Uterus (tissue), 4 donors: Measurements from ENCODE around the gene CTDSPL. TPM values are rescaled to one million over a fixed set of nuclear protein-coding genes. Genes with fewer than 3 reads are reported as not detected.

Experiments used
- DNase-seq, 2 donors: peaks; one replicate each; pipeline ENCODE4 v3.0.0-alpha.2; 2019 to 2020
- H3K27ac ChIP-seq, 2 donors: fragments of 200-600 bp; sonication (generic); 1 replicate in 1 of 2; 2 replicates in 1 of 2; pipeline ENCODE4 v1.5.1; 2016 to 2018
- H3K27me3 ChIP-seq, 2 donors: fragments of 200-600 bp; sonication (generic); one replicate each; pipeline ENCODE4 v1.5.1; 2018 to 2019; ENCODE audit warnings: control low read depth in 1 of 2
- H3K36me3 ChIP-seq, 2 donors: fragments of 200-600 bp; sonication (generic); one replicate each; pipeline ENCODE4 v1.5.1; 2019; ENCODE audit warnings: control low read depth in 1 of 2
- H3K4me1 ChIP-seq, 2 donors: fragments of 200-600 bp; sonication (generic); one replicate each; pipeline ENCODE4 v1.5.1; 2018 to 2019; ENCODE audit warnings: control low read depth in 1 of 2
- H3K4me3 ChIP-seq, 2 donors: fragments of 200-600 bp; sonication (generic); 1 replicate in 1 of 2; 2 replicates in 1 of 2; pipeline ENCODE4 v1.5.1; 2018 to 2019; ENCODE audit warnings: mild to moderate bottlenecking in 1 of 2
- H3K9me3 ChIP-seq, 2 donors: fragments of 200-600 bp; sonication (generic); one replicate each; pipeline ENCODE4 v1.5.1; 2019; ENCODE audit warnings: control low read depth in 1 of 2
- POLR2A ChIP-seq, 2 donors: fragments of 450-650 bp; IDR thresholded peaks; one replicate each; pipeline ENCODE4 v1.6.1; 2016; ENCODE audit warnings: antibody characterized with exemption in 2 of 2, mild to moderate bottlenecking in 1 of 2, moderate library complexity in 1 of 2
- intact Hi-C: fragments of 100-400 bp; cut with DNase I; formaldehyde crosslinking; loops from one replicate; pipeline ENCODE4 v1.15.1; 2023; ENCODE audit warnings: low total_unique reads
- total RNA-seq, 4 donors: library from RNA; depleted of rRNA in 3 of 4; stranded (reverse); fragments of >200 nt in 3 of 4; gene quantifications; one replicate each; pipeline versions ENCODE4 v1.1.0 to v1.2.4, GENCODE V29; 2014 to 2023
- TF ChIP-seq, protein P1 (sequence below), 4 experiments: fragments of 200-600 bp in 2 of 4; fragments of 450-650 bp in 2 of 4; sonication (generic) in 2 of 4; IDR thresholded peaks; one replicate each; pipeline ENCODE4 v1.5.1; 2016 to 2019; ENCODE audit warnings: antibody characterized with exemption in 4 of 4, mild to moderate bottlenecking in 2 of 4, moderate library complexity in 1 of 4
- donor health status: DM: yes; HTN: yes; CAD: no.

The CTDSPL gene
- total RNA-seq, 4 donors from 2014 or later = 6.4 to 55.9 (median 28.7) TPM

DNA sequence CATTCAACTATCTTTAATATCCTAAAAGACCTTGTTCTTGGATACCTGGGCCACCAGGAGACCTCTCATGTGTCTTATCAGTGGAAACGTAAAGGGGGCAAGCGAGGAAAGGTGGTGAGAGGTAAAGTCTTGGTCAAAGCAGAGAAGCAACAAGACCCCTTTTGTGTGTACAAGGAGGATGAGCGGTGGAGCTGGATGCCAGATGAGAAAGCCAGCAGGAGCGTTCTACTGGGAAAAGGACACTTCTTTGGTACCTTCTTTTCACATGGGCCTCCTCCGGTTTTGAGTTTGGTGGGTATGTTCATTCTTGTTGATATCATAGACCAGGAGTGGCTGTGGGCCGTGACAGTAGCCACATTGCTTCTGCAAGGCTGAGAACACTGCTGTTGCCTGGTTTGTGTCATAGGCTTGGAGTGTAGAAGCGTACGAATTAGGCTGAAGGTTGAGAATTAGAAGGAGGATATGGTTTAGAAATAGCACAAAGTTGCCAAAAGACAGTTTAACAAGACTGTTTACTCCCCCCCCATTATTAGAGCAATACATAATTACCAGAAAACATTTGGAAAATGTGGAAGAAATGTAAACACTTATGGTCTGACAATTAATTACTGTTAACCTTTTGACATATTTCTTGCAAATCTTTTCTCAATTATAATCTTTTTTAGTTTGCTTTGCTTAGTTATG, 82.1 kb downstream of the CTDSPL start:
- H3K4me3 ChIP-seq = no peak overlapping the region
- TF ChIP-seq, protein P1, sequence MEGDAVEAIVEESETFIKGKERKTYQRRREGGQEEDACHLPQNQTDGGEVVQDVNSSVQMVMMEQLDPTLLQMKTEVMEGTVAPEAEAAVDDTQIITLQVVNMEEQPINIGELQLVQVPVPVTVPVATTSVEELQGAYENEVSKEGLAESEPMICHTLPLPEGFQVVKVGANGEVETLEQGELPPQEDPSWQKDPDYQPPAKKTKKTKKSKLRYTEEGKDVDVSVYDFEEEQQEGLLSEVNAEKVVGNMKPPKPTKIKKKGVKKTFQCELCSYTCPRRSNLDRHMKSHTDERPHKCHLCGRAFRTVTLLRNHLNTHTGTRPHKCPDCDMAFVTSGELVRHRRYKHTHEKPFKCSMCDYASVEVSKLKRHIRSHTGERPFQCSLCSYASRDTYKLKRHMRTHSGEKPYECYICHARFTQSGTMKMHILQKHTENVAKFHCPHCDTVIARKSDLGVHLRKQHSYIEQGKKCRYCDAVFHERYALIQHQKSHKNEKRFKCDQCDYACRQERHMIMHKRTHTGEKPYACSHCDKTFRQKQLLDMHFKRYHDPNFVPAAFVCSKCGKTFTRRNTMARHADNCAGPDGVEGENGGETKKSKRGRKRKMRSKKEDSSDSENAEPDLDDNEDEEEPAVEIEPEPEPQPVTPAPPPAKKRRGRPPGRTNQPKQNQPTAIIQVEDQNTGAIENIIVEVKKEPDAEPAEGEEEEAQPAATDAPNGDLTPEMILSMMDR (IDR thresholded peaks at IDR 0.05) = no peak
- no peak for TF ChIP-seq POLR2A (IDR thresholded peaks at IDR 0.05)
- no peaks in the 10 kb centered on the region for H3K9me3 ChIP-seq
- no peaks in the 10 kb centered on the region for H3K27me3 ChIP-seq
- H3K36me3 ChIP-seq = no peaks in the 10 kb centered on the region
- intact Hi-C loops = no loop called here
- peak overlapping the region; percentile 67 to 78 for H3K27ac ChIP-seq
- DNase-seq = peak; percentile 29 to 53
- no peaks in the 10 kb centered on the region for H3K4me1 ChIP-seq

DNA sequence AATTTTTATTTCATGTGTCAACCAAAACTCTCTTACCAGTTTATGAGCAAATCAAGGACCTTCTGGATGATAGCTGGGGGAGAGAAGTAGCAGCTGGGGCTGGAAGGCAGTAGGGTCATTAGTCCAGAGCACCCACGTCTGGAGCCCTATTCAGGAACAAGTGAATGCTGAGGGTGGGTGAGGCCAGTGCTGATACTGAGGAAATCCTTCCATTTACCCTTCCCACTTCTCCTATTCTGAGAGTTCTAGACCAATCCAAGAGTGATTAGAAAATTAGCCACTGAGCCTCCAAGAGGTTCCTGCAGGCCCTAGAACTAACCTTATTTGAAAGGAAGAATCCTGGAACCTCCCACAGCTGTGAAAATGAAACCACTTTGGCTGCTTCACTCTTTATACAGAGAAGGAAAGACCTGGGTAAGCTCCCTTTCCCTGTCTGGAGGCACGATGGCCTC, 82.7 kb downstream of the CTDSPL start:
- Histone ChIP-seq H3K9me3 (no peaks in the 10 kb centered on the region), H3K27ac (peak overlapping the region; percentile 67 to 78), H3K36me3 (no peaks in the 10 kb centered on the region), H3K27me3 (no peaks in the 10 kb centered on the region), H3K4me3 (no peak overlapping the region), H3K4me1 (no peaks in the 10 kb centered on the region)
- no peak for DNase-seq
- intact Hi-C loops = no loop called here
- TF ChIP-seq, protein P1 (IDR thresholded peaks at IDR 0.05) = no peak
- TF ChIP-seq POLR2A (IDR thresholded peaks at IDR 0.05) = no peak

DNA sequence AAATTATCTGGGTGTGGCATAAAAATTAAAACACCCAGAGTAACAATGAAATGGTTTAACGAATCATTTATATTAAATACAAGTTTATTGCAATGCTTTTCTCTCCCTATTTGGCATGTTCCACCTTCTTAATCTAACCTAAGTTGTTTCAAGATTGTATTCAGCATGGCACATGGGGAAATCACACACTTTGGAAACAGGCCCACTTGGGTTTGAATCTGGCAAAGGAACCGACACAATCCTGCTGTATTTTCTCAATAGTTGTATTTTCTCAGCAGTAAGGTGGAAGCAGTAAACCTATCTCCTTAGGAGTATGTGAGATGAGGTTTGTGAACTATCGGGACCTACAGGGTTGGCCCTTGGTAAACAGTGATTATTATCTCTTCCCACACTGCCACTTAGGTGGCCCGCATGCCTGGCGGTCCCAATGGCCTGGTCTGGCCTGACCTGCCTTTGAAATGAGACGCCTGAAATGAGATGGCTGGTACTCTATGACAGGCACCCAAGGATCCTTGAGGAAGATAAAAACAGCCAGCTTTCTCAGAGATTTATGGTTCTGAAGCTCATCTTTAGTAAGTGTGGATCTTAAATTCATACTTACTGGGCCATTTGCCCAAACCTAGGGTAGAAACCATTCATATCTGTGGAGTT, 83.6 kb downstream of the CTDSPL start:
- peak overlapping the region; percentile 67 to 78 for H3K27ac ChIP-seq
- H3K4me1 ChIP-seq = no peaks in the 10 kb centered on the region
- DNase-seq = no peak
- no peaks in the 10 kb centered on the region for H3K9me3 ChIP-seq
- H3K27me3 ChIP-seq = no peaks in the 10 kb centered on the region
- intact Hi-C loops = no loop called here
- TF ChIP-seq POLR2A (IDR thresholded peaks at IDR 0.05) = no peak
- TF ChIP-seq, protein P1 (IDR thresholded peaks at IDR 0.05) = no peak
- no peaks in the 10 kb centered on the region for H3K36me3 ChIP-seq
- H3K4me3 ChIP-seq = no peak overlapping the region

DNA sequence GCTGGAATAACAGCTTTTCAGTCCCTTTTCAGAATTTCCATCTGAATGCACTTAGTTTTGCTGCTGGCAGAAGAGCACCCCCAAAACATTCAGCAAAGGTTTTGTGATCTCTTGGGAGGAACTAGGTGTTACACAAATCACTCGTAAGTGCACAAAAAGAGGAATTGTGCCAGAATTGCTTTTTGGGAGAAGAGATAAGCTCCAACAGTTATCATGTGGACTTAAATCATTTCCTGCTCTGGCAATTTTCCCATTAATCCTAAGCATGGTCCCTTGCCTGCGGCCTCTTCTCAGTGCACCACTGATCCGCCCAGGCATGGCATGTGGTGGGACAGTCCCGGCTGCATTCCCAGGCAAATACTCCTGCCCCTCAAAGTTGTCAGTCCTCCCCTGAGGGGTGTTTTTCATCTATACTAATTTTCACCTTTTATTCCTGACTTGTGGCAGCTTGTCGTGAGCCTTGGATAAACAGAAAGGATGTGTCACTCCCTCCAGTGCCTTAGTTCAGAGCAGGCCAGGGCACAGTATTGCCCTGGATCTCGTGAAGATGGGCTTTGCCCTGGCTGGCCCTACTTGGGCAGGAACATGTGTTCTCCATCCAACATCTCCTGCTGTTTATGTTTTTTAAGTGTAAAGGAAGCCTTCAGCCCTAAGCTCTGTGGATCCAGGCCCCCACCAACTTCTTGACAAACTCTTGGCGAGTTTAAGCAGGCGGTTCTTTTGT, 84.3 kb downstream of the CTDSPL start:
- peak overlapping the region; percentile 67 to 78 for H3K27ac ChIP-seq

More for the DNA sequence above, 84.3 kb downstream of the CTDSPL start:
- intact Hi-C loops = no loop called here
- peak in 1 of 2 donors; percentile 39 for DNase-seq
- H3K4me3 ChIP-seq = no peak overlapping the region
- no peaks in the 10 kb centered on the region for H3K9me3 ChIP-seq
- no peaks in the 10 kb centered on the region for H3K4me1 ChIP-seq
- TF ChIP-seq, protein P1 (IDR thresholded peaks at IDR 0.05) = no peak
- TF ChIP-seq POLR2A (IDR thresholded peaks at IDR 0.05) = no peak
- no peaks in the 10 kb centered on the region for H3K36me3 ChIP-seq
- H3K27me3 ChIP-seq = no peaks in the 10 kb centered on the region
